ES-I3 (cell line): ENCODE measurements around the gene PLVAP.

Experiments
- H3K36me3 ChIP-seq: 2 replicates; pipeline ENCODE4 v1.6.1; 2013; ENCODE audit warnings: mild to moderate bottlenecking, low read length, control low read depth, moderate library complexity; ENCODE audit not compliant: insufficient read depth
- H3K4me1 ChIP-seq: 2 replicates; pipeline ENCODE4 v1.6.1; 2013; ENCODE audit warnings: mild to moderate bottlenecking, control low read depth, low read length; ENCODE audit not compliant: insufficient read depth
- H3K9ac ChIP-seq: 2 replicates; pipeline ENCODE4 v1.6.1; 2013; ENCODE audit warnings: low read depth, mild to moderate bottlenecking, low read length, moderate library complexity
- H3K9me3 ChIP-seq: 2 replicates; pipeline ENCODE4 v1.6.1; 2013; ENCODE audit warnings: mild to moderate bottlenecking, low read length, moderate library complexity; ENCODE audit not compliant: control insufficient read depth, insufficient read depth

Gene PLVAP

GRCh38 chr19:17357078-17357666 lies 20.0 kb downstream of the PLVAP start:
- H3K9me3 ChIP-seq, result no peaks in the 10 kb centered on the region
- H3K9ac ChIP-seq, result no peak overlapping the region
- H3K36me3 ChIP-seq, result no peaks in the 10 kb centered on the region
- H3K4me1 ChIP-seq, result no peaks in the 10 kb centered on the region; the same call in 1 of the 2 replicates

GRCh38 chr19:17353386-17353785 lies 23.8 kb downstream of the PLVAP start:
- Histone ChIP-seq H3K9ac (no peak overlapping the region), H3K4me1 (peaks cover 3% of the 10 kb centered on the region; the same call in 1 of the 2 replicates), H3K36me3 (no peaks in the 10 kb centered on the region), H3K9me3 (no peaks in the 10 kb centered on the region)

- no peaks in the 10 kb centered on the region for H3K36me3 ChIP-seq
- peaks cover 5% of the 10 kb centered on the region; the same call in 1 of the 2 replicates for H3K4me1 ChIP-seq
- H3K9ac ChIP-seq, result no peak overlapping the region
- no peaks in the 10 kb centered on the region for H3K9me3 ChIP-seq
Observed at GRCh38 chr19:17352608-17353280, 24.4 kb downstream of the PLVAP start.

- H3K9ac ChIP-seq, result no peak overlapping the region
- H3K36me3 ChIP-seq, result no peaks in the 10 kb centered on the region
- H3K4me1 ChIP-seq, result peaks cover 12% of the 10 kb centered on the region; the same call in 1 of the 2 replicates
- no peaks in the 10 kb centered on the region for H3K9me3 ChIP-seq
Observed at GRCh38 chr19:17351815-17352435, 25.2 kb downstream of the PLVAP start.

GRCh38 chr19:17348700-17349099 lies 28.4 kb downstream of the PLVAP start:
- H3K4me1 ChIP-seq, result peaks cover 14% of the 10 kb centered on the region; the same call in 1 of the 2 replicates
- H3K9me3 ChIP-seq, result no peaks in the 10 kb centered on the region
- no peak overlapping the region; the same call in 1 of the 2 replicates for H3K9ac ChIP-seq
- H3K36me3 ChIP-seq, result no peaks in the 10 kb centered on the region

GRCh38 chr19:17347877-17348276 lies 29.3 kb downstream of the PLVAP start:
- Histone ChIP-seq H3K9me3 (no peaks in the 10 kb centered on the region), H3K36me3 (no peaks in the 10 kb centered on the region), H3K9ac (no peak overlapping the region), H3K4me1 (peaks cover 14% of the 10 kb centered on the region; the same call in 1 of the 2 replicates)

- no peaks in the 10 kb centered on the region for H3K36me3 ChIP-seq
- H3K4me1 ChIP-seq, result peaks cover 14% of the 10 kb centered on the region; the same call in 1 of the 2 replicates
- no peak overlapping the region for H3K9ac ChIP-seq
- H3K9me3 ChIP-seq, result no peaks in the 10 kb centered on the region
Observed at GRCh38 chr19:17347361-17347760, 29.8 kb downstream of the PLVAP start.

GRCh38 chr19:17346109-17346671 lies 31.0 kb downstream of the PLVAP start:
- no peak overlapping the region for H3K9ac ChIP-seq
- no peaks in the 10 kb centered on the region for H3K9me3 ChIP-seq
- no peaks in the 10 kb centered on the region; the same call in 1 of the 2 replicates for H3K36me3 ChIP-seq
- H3K4me1 ChIP-seq, result peaks cover 18% of the 10 kb centered on the region; the same call in 1 of the 2 replicates

- Histone ChIP-seq H3K9ac (no peak overlapping the region), H3K9me3 (no peaks in the 10 kb centered on the region), H3K4me1 (peaks cover 10% of the 10 kb centered on the region; the same call in 1 of the 2 replicates), H3K36me3 (no peaks in the 10 kb centered on the region; the same call in 1 of the 2 replicates)
Observed at GRCh38 chr19:17341845-17342244, 35.3 kb downstream of the PLVAP start.

GRCh38 chr19:17341386-17341785 lies 35.8 kb downstream of the PLVAP start:
- no peak overlapping the region for H3K9ac ChIP-seq
- H3K4me1 ChIP-seq, result peaks cover 9% of the 10 kb centered on the region; the same call in 1 of the 2 replicates
- no peaks in the 10 kb centered on the region; the same call in 1 of the 2 replicates for H3K36me3 ChIP-seq
- no peaks in the 10 kb centered on the region for H3K9me3 ChIP-seq

- Histone ChIP-seq H3K9ac (0 out of 2 replicates have a peak overlapping the region, but pooled peaks have one; percentile 21), H3K4me1 (peaks cover 9% of the 10 kb centered on the region; the same call in 1 of the 2 replicates), H3K9me3 (no peaks in the 10 kb centered on the region)
Observed at GRCh38 chr19:17340871-17341357, 36.2 kb downstream of the PLVAP start.

GRCh38 chr19:17340302-17340870 lies 36.8 kb downstream of the PLVAP start:
- H3K9ac ChIP-seq, result peak overlapping the region; percentile 27; the same call in 1 of the 2 replicates
- H3K4me1 ChIP-seq, result peaks cover 9% of the 10 kb centered on the region; the same call in 1 of the 2 replicates
- no peaks in the 10 kb centered on the region for H3K9me3 ChIP-seq
- no peaks in the 10 kb centered on the region; the same call in 1 of the 2 replicates for H3K36me3 ChIP-seq

More at GRCh38 chr19:17340871-17341357, 36.2 kb downstream of the PLVAP start:
- H3K36me3 ChIP-seq, result no peaks in the 10 kb centered on the region; the same call in 1 of the 2 replicates

- H3K4me1 ChIP-seq, result peaks cover 9% of the 10 kb centered on the region; the same call in 1 of the 2 replicates
- no peaks in the 10 kb centered on the region; the same call in 1 of the 2 replicates for H3K36me3 ChIP-seq
- H3K9ac ChIP-seq, result peak overlapping the region; percentile 35; the same call in 1 of the 2 replicates
- no peaks in the 10 kb centered on the region for H3K9me3 ChIP-seq
Observed at GRCh38 chr19:17339088-17339741, 37.9 kb downstream of the PLVAP start.
